ENCODE results near the gene AQP6. TPM values are rescaled to one million over a fixed set of nuclear protein-coding genes. Genes with fewer than 3 reads are reported as not detected.
A peak's percentile ranks its signal among the peaks of the same experiment; 100 is the strongest.

The AQP6 gene
- total RNA-seq, 8 experiments from 2014 or later = 0.08 to 1.2 (median 0.31) TPM

- H3K4me1 ChIP-seq (replicated peaks in 1 of 2) = peaks cover 12 to 24% of the 10 kb centered on the region in 2 donors
- no peak for ATAC-seq (replicated peaks in 6 of 8)
- H3K27ac ChIP-seq = no peak overlapping the region
- in situ Hi-C loops (cut with MboI; ENCODE audit: low pct_unique_long_range_greater_than_20kb in 2 of 9, low sequenced_read_pairs in 9 of 9, unreplicated experiment in 9 of 9) = no loop called here
- 81 to 100% (median 97%) methylated on average over 2 to 7 of the region's 7 CpGs; no CpG with 5 or more reads in 1 of the 10 experiments for WGBS, 10 experiments
- H3K4me3 ChIP-seq = no peak overlapping the region
Measured at GRCh38 chr12:50006280-50006679, 33.5 kb downstream of the AQP6 start.

- ATAC-seq (replicated peaks in 6 of 8) = peak in 1 of 8 experiments; percentile 52
- H3K27ac ChIP-seq = no peak overlapping the region
- H3K4me3 ChIP-seq = no peak overlapping the region
- H3K4me1 ChIP-seq (replicated peaks in 1 of 2) = peaks cover 12 to 24% of the 10 kb centered on the region in 2 donors
- in situ Hi-C loops (cut with MboI; ENCODE audit: low pct_unique_long_range_greater_than_20kb in 2 of 9, low sequenced_read_pairs in 9 of 9, unreplicated experiment in 9 of 9) = no loop called here
- WGBS, 10 experiments = 43 to 100% (median 100%) methylated on average over 1 of the region's 1 CpG; no CpG with 5 or more reads in 2 of the 10 experiments
Measured at GRCh38 chr12:50006754-50007442, 34.2 kb downstream of the AQP6 start.

- Histone ChIP-seq H3K4me3 (no peak overlapping the region), H3K27ac (peak overlapping the region in 1 of 2 donors; percentile 25), H3K4me1 (replicated peaks in 1 of 2) (peaks cover 20 to 36% of the 10 kb centered on the region in 2 donors)
- in situ Hi-C loops (cut with MboI; ENCODE audit: low pct_unique_long_range_greater_than_20kb in 2 of 9, low sequenced_read_pairs in 9 of 9, unreplicated experiment in 9 of 9) = no loop called here
- whole genome bisulfite sequencing, 10 experiments = 92 to 100% (median 100%) methylated on average over 1 to 2 of the region's 2 CpGs; no CpG with 5 or more reads in 4 of the 10 experiments
- peak in 4 of 8 experiments; percentile 32 to 68 (median 64) for ATAC-seq (replicated peaks in 6 of 8)
Measured at GRCh38 chr12:50013361-50014147, 40.8 kb downstream of the AQP6 start.

GRCh38 chr12:50014342-50014741, 41.6 kb downstream of the AQP6 start:
- Histone ChIP-seq H3K4me1 (replicated peaks in 1 of 2) (peaks cover 20 to 36% of the 10 kb centered on the region in 2 donors), H3K4me3 (no peak overlapping the region), H3K27ac (no peak overlapping the region)
- no peak for ATAC-seq (replicated peaks in 6 of 8)
- WGBS, 10 experiments = 94 to 100% (median 100%) methylated on average over 1 to 3 of the region's 3 CpGs; no CpG with 5 or more reads in 4 of the 10 experiments
- in situ Hi-C loops (cut with MboI; ENCODE audit: low pct_unique_long_range_greater_than_20kb in 2 of 9, low sequenced_read_pairs in 9 of 9, unreplicated experiment in 9 of 9) = no loop called here

- H3K4me1 ChIP-seq (replicated peaks in 1 of 2) = peaks cover 20 to 44% of the 10 kb centered on the region in 2 donors
- peak overlapping the region in 1 of 5 donors; percentile 9 for H3K4me3 ChIP-seq
- in situ Hi-C loops (cut with MboI; ENCODE audit: low pct_unique_long_range_greater_than_20kb in 2 of 9, low sequenced_read_pairs in 9 of 9, unreplicated experiment in 9 of 9) = no loop called here
- ATAC-seq (replicated peaks in 6 of 8) = peak in 7 of 8 experiments; percentile 73 to 91 (median 85)
- 4 to 85% (median 56%) methylated on average over 3 to 10 of the region's 10 CpGs for WGBS, 10 experiments
- H3K27ac ChIP-seq = peak overlapping the region; percentile 49 to 65
Measured at GRCh38 chr12:50016501-50017475, 44.0 kb downstream of the AQP6 start.

- no peak for ATAC-seq (replicated peaks in 6 of 8)
- Histone ChIP-seq H3K4me3 (no peak overlapping the region), H3K27ac (peak overlapping the region in 1 of 2 donors; percentile 65), H3K4me1 (replicated peaks in 1 of 2) (peaks cover 20 to 46% of the 10 kb centered on the region in 2 donors)
- in situ Hi-C loops (cut with MboI; ENCODE audit: low pct_unique_long_range_greater_than_20kb in 2 of 9, low sequenced_read_pairs in 9 of 9, unreplicated experiment in 9 of 9) = no loop called here
- 79 to 100% (median 88%) methylated on average over 1 to 5 of the region's 6 CpGs; no CpG with 5 or more reads in 4 of the 10 experiments for WGBS, 10 experiments
Measured at GRCh38 chr12:50017641-50018040, 44.9 kb downstream of the AQP6 start.

GRCh38 chr12:50018154-50018553, 45.4 kb downstream of the AQP6 start:
- in situ Hi-C loops (cut with MboI; ENCODE audit: low pct_unique_long_range_greater_than_20kb in 2 of 9, low sequenced_read_pairs in 9 of 9, unreplicated experiment in 9 of 9) = no loop called here
- Histone ChIP-seq H3K4me1 (replicated peaks in 1 of 2) (peaks cover 20 to 46% of the 10 kb centered on the region in 2 donors), H3K4me3 (no peak overlapping the region), H3K27ac (no peak overlapping the region)
- ATAC-seq (replicated peaks in 6 of 8) = no peak
- 0 to 100% (median 68%) methylated on average over 1 to 3 of the region's 3 CpGs for WGBS, 10 experiments

GRCh38 chr12:50018968-50019367, 46.2 kb downstream of the AQP6 start:
- 84 to 100% (median 100%) methylated on average over 1 to 2 of the region's 2 CpGs; no CpG with 5 or more reads in 1 of the 10 experiments for WGBS, 10 experiments
- Histone ChIP-seq H3K4me1 (replicated peaks in 1 of 2) (peaks cover 20 to 39% of the 10 kb centered on the region in 2 donors), H3K4me3 (no peak overlapping the region), H3K27ac (no peak overlapping the region)
- ATAC-seq (replicated peaks in 6 of 8) = no peak
- in situ Hi-C loops (cut with MboI; ENCODE audit: low pct_unique_long_range_greater_than_20kb in 2 of 9, low sequenced_read_pairs in 9 of 9, unreplicated experiment in 9 of 9) = no loop called here

GRCh38 chr12:50019524-50019923, 46.8 kb downstream of the AQP6 start:
- ATAC-seq (replicated peaks in 6 of 8) = no peak
- Histone ChIP-seq H3K4me3 (no peak overlapping the region), H3K27ac (no peak overlapping the region), H3K4me1 (replicated peaks in 1 of 2) (peaks cover 20 to 40% of the 10 kb centered on the region in 2 donors)
- 83 to 100% (median 100%) methylated on average over 1 to 2 of the region's 2 CpGs; no CpG with 5 or more reads in 4 of the 10 experiments for WGBS, 10 experiments
- in situ Hi-C loops (cut with MboI; ENCODE audit: low pct_unique_long_range_greater_than_20kb in 2 of 9, low sequenced_read_pairs in 9 of 9, unreplicated experiment in 9 of 9) = no loop called here

GRCh38 chr12:50021031-50021430, 48.3 kb downstream of the AQP6 start:
- 17 to 100% (median 78%) methylated on average over 1 to 4 of the region's 4 CpGs for WGBS, 10 experiments
- Histone ChIP-seq H3K4me3 (no peak overlapping the region), H3K4me1 (replicated peaks in 1 of 2) (peaks cover 21 to 43% of the 10 kb centered on the region in 2 donors), H3K27ac (no peak overlapping the region)
- ATAC-seq (replicated peaks in 6 of 8) = no peak
- in situ Hi-C loops (cut with MboI; ENCODE audit: low pct_unique_long_range_greater_than_20kb in 2 of 9, low sequenced_read_pairs in 9 of 9, unreplicated experiment in 9 of 9) = no loop called here

GRCh38 chr12:50022903-50023302, 50.2 kb downstream of the AQP6 start:
- no peak overlapping the region for H3K27ac ChIP-seq
- ATAC-seq (replicated peaks in 6 of 8) = no peak
- no peak overlapping the region for H3K4me3 ChIP-seq
- in situ Hi-C loops (cut with MboI; ENCODE audit: low pct_unique_long_range_greater_than_20kb in 2 of 9, low sequenced_read_pairs in 9 of 9, unreplicated experiment in 9 of 9) = no loop called here
- H3K4me1 ChIP-seq (replicated peaks in 1 of 2) = peaks cover 6 to 25% of the 10 kb centered on the region in 2 donors
- 80 to 100% (median 100%) methylated on average over 1 of the region's 1 CpG; no CpG with 5 or more reads in 2 of the 10 experiments for WGBS, 10 experiments

- in situ Hi-C loops (cut with MboI; ENCODE audit: low pct_unique_long_range_greater_than_20kb in 2 of 9, low sequenced_read_pairs in 9 of 9, unreplicated experiment in 9 of 9) = no loop called here
- WGBS, 10 experiments = 58 to 90% (median 75%) methylated on average over 4 to 8 of the region's 8 CpGs
- peak overlapping the region in 4 of 5 donors; percentile 54 to 82 (median 71) for H3K4me3 ChIP-seq
- no peak overlapping the region for H3K27ac ChIP-seq
- H3K4me1 ChIP-seq (replicated peaks in 1 of 2) = peaks cover 3 to 20% of the 10 kb centered on the region in 2 donors
- ATAC-seq (replicated peaks in 6 of 8) = no peak
Measured at GRCh38 chr12:50024227-50024626, 51.5 kb downstream of the AQP6 start.

Data from motor neuron (in vitro differentiated cells).